HG02763 (cell line): ENCODE results near the gene SLCO2A1.

Experiments
- ATAC-seq: cut with Tn5 transposase; IDR thresholded peaks from one replicate; pipeline ENCODE4 v1.9.1; 2021; ENCODE audit warnings: mild to moderate bottlenecking, moderate library complexity; ENCODE audit not compliant: unreplicated experiment

Gene SLCO2A1

GRCh38 chr3:133915685-133916658 lies 113.8 kb downstream of the SLCO2A1 start:
- no peak for ATAC-seq

DNA sequence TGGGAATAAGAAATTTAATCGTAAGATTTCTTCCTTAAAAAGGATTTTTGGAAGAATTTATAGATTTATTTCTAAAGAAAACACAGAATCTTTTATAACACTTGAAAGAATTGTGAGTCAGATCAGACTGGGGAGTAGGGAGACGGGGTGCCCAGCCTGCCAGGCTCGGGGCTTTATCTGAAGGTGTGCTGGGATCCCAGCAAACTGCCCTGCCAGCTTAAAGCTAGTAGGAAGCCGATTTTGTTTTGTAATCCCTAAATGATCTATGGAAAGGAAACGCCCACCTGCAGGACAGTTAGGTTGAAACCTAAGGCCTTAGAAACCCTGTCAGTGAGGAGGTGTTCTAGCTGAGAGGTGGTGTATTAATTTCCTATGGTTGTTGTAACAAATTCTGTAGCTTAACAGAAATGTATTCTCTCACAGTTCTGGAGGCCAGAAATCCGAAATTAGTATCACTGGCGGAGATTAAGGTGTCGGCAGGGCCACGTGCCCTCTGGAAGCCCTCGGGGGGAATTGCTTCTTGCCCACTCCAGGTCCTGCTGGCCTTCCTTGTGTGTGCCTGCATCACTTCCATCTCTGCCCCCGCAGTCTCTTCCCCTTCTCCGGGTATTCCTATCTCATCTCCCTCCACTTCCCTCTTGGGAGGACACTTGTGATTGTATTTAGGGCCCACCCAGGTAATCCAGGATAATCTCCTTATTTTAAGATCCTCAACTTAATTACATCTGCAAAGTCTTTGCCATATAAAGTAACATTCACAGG lies 114.7 kb downstream of the SLCO2A1 start:
- ATAC-seq: no peak

DNA sequence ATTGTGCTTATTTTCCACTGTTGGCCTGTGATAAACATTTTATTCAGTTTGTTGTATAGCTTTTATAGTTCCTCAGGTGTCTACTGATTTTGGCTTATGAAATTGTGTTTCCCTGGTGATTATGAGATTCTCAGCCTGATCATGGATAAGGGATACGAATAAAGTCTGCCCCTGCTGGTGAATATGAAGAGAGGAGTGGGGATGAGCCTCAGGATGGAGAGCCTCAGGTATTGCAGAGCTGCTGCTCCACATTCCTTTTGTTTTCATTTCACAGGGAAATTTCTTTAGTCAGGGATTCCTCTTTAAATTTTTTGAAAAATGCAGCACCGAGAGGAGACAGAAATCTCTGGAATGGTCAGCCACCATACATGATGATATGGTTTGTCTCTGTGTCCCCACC lies 119.3 kb downstream of the SLCO2A1 start:
- no peak for ATAC-seq

- ATAC-seq: no peak
Measured at GRCh38 chr3:133905376-133905775, 124.3 kb downstream of the SLCO2A1 start.

GRCh38 chr3:133901847-133902246 lies 127.9 kb downstream of the SLCO2A1 start:
- ATAC-seq: no peak

GRCh38 chr3:133901083-133901482 lies 128.6 kb downstream of the SLCO2A1 start:
- ATAC-seq: no peak

GRCh38 chr3:133899311-133899710 lies 130.4 kb downstream of the SLCO2A1 start:
- ATAC-seq: no peak

DNA sequence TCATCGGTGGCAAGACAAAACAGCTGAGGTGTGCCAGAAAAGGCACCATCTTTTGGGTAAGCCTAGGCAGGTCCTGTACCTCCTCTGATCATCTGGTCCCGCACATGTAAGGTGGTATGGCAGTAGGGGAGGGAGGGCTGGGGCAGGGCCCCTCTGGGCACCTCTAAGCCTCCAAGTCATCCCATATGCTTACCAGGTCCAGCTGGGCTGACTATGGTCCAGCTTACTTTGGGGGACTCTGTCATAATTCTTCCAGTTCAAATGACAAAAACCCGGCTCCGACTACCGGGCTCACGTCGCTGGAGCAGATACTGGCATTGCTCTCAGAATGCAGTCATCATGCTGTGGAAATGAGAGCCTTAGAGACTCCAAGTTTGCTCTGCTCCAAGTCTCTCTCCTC lies 132.2 kb downstream of the SLCO2A1 start:
- ATAC-seq: no peak

GRCh38 chr3:133896002-133896761 lies 133.5 kb downstream of the SLCO2A1 start:
- no peak for ATAC-seq

DNA sequence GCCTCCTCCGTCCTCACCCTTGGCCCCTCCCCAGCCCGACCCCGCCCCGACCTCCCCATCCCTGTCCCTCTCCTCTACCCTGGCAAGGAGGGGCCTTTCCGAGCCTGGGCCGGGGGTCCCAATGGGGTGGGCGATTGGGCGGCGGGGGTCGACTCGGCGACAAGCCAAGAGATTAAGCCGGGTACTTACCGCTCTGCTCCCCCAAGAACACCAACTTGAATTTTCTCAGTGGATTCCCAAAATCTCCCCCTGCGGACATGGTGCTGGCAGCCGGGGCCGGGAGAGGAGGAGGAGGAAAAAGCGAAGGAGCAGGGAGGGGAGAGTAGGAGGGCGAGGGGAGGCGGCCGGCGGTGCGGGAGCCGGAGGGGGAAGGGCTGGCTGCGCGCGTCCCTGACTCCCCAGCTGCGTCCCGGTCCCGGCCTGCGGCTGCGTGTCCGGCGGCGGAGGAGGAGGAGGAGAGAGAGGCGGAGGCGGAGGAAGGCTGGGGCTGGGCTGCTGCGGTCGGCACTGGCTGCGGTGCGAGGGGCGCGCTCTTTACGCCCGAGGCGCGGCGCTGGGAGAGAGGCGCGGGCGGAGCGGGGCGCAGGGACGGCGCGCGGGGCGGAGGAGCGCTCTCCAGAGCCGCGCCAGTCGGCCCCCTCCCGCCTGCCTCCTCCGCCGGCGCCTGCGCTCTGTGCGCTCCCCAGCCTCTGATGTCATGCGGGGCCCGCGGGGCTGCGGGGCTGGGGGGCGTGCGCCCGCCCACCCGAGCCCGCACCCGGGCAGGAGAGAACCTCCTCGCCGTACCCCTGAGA lies 134.3 kb downstream of the SLCO2A1 start, which contains the start of gene RAB6B:
Gene RAB6B, minus strand, starts transcription at position 675 of the 794 bp plus-strand sequence. Its CDS starts 416 bp downstream, at position 259.
- ATAC-seq: no peak

DNA sequence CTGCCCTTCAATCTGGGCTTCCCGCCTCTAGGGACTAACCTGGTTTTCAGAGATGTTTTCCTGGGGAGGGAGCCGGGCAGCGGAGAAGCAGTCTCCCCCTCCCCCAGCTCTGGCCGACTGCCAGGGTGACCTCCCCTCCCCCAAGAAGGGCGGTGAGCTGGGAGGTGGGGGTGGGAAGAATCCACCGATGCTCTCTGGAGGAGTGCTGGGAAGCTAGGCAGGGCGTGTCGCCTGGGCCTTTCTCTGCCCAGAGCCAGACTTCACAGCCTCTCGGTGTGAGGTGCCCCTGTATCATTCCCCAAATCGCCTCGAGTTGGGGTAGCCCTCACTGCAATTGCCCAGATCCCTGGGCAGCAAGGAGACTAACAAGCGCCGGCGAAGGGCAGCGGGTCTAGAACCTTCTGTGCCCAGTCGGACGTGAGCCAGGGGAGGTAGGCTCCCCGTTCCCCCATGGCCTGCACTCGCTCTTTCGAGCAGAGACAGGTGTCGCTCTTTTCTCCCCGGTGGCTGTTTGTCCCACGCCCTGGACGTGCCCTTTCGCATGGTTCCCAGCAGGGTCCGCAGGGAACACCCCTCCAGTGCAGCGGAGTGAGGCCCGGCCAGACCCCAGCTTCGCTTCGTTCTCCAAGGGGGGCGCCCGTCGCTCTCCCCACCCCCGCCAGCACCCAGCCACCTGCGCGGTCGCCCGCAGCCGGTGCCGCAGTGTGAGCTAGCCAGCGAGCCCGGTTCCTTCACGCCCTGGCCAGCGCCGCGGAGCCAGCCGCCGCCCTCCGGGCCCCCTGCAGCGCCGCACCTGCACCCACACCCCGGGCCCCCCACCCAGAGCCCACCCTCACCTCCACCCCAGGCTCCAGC lies 135.1 kb downstream of the SLCO2A1 start:
- ATAC-seq: no peak

- ATAC-seq: no peak
Measured at GRCh38 chr3:133893683-133894352, 135.9 kb downstream of the SLCO2A1 start.

GRCh38 chr3:133892541-133893231 lies 137.0 kb downstream of the SLCO2A1 start:
- ATAC-seq: no peak

DNA sequence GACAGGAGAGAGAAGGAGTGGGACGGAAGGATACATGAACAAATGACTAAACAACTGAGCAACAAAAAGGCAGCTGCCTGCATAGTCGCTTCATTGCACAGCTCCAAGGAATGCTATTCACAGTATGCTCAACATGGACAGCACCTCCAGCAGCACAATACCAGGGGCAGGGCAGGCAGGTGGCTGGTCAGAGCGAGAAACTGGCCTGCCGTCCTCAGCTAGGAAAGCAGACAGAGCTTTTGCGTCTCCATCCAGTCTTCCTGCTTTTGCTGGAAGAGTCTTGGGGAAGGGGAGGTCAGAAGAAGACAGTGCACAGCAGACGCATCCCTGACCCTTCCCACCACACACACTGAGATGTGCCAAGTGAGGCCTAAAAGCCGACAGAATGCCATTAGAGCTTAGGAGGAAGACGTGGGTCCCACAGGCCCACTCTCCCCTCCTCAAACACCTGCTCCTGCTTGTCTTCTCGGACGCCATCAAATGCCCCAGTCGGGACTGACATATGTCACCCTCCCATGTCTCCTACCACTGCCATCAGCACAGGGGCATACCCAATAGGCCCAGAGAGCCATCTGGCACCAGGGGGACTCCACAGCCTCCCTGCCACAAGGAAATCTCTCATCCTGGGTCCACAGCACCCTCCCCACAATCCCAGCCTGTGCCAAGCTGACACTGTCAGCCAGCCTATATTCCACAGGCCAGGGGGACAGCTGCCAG lies 137.9 kb downstream of the SLCO2A1 start:
- ATAC-seq: no peak

- no peak for ATAC-seq
Measured at GRCh38 chr3:133890972-133891644, 138.6 kb downstream of the SLCO2A1 start.

- ATAC-seq: no peak
Measured at GRCh38 chr3:133890037-133890436, 139.7 kb downstream of the SLCO2A1 start.
